ENCODE measurements around the gene PSMA8.
A peak's percentile ranks its signal among the peaks of the same experiment; 100 is the strongest.
"Not testable (repeated sequence)": the region's sequence is repeated elsewhere in the genome, so short reads cannot be mapped to it uniquely, and the experiment has no call there.

Gene PSMA8

GRCh38 chr18:26176134-26176533 is 42.5 kb downstream of the PSMA8 start:
- DNase-seq: no peak

- DNase-seq: no peak
These were observed 47.7 kb downstream of the PSMA8 start for GRCh38 chr18:26181343-26181826.

- DNase-seq: no peak
These were observed 49.9 kb downstream of the PSMA8 start for GRCh38 chr18:26183395-26184112.

GRCh38 chr18:26185267-26185666 is 51.6 kb downstream of the PSMA8 start:
- no peak for DNase-seq

- DNase-seq: no peak
These were observed 56.8 kb downstream of the PSMA8 start for GRCh38 chr18:26190506-26190905.

GRCh38 chr18:26192233-26192632 is 58.6 kb downstream of the PSMA8 start:
- no peak for DNase-seq

GRCh38 chr18:26196605-26197004 is 62.9 kb downstream of the PSMA8 start:
- DNase-seq: no peak

- not testable (repeated sequence) for DNase-seq
These were observed 68.3 kb downstream of the PSMA8 start for GRCh38 chr18:26202001-26202400.

- no peak for DNase-seq
These were observed 71.6 kb downstream of the PSMA8 start for GRCh38 chr18:26205318-26205717.

GRCh38 chr18:26206488-26206887 is 72.8 kb downstream of the PSMA8 start:
- DNase-seq: no peak

GRCh38 chr18:26207937-26208336 is 74.3 kb downstream of the PSMA8 start:
- no peak for DNase-seq

GRCh38 chr18:26208977-26209376 is 75.3 kb downstream of the PSMA8 start:
- DNase-seq: no peak

GRCh38 chr18:26210147-26210546 is 76.5 kb downstream of the PSMA8 start:
- DNase-seq: no peak

- no peak for DNase-seq
These were observed 81.7 kb downstream of the PSMA8 start for GRCh38 chr18:26215247-26215970.

- DNase-seq: no peak
These were observed 91.5 kb downstream of the PSMA8 start for GRCh38 chr18:26225022-26225693.

GRCh38 chr18:26225915-26226228 is 92.2 kb downstream of the PSMA8 start:
- DNase-seq: no peak

- DNase-seq: peak; percentile 86 to 91
These were observed 92.8 kb downstream of the PSMA8 start, which contains the start of gene TAF4B for GRCh38 chr18:26226229-26227050. Gene TAF4B (plus strand): TSS chr18:26226445. CDS start chr18:26226934, 489 bp downstream.

- no peak for DNase-seq
These were observed 93.5 kb downstream of the PSMA8 start for GRCh38 chr18:26227051-26227670.

GRCh38 chr18:26228562-26229260 is 95.0 kb downstream of the PSMA8 start:
- DNase-seq: no peak

- DNase-seq: no peak
These were observed 96.8 kb downstream of the PSMA8 start for GRCh38 chr18:26230497-26230896.

- no peak for DNase-seq
These were observed 99.5 kb downstream of the PSMA8 start for GRCh38 chr18:26233208-26233607.

GRCh38 chr18:26237363-26237762 is 103.7 kb downstream of the PSMA8 start:
- not testable (repeated sequence) for DNase-seq
